ENCODE measurements around the gene TCP11.

The TCP11 gene

GRCh38 chr6:35099116-35099515 is 42.0 kb downstream of the TCP11 start:
- Mint-ChIP-seq H3K4me1 (no peaks in the 10 kb centered on the region), H3K27me3 (no peaks in the 10 kb centered on the region), H3K4me3 (no peak overlapping the region), H3K36me3 (no peaks in the 10 kb centered on the region), H3K9me3 (no peaks in the 10 kb centered on the region), H3K27ac (no peak overlapping the region)
- ATAC-seq = no peak

- ATAC-seq = no peak
- Mint-ChIP-seq H3K4me3 (no peak overlapping the region), H3K4me1 (no peaks in the 10 kb centered on the region), H3K27ac (no peak overlapping the region), H3K36me3 (peaks cover under 1% of the 10 kb centered on the region), H3K9me3 (no peaks in the 10 kb centered on the region), H3K27me3 (no peaks in the 10 kb centered on the region)
Measured at GRCh38 chr6:35096129-35096862, 44.8 kb downstream of the TCP11 start.

- ATAC-seq = no peak
- no peaks in the 10 kb centered on the region for H3K27me3 Mint-ChIP-seq
- no peak overlapping the region for H3K4me3 Mint-ChIP-seq
Measured at GRCh38 chr6:35094183-35094582, 47.0 kb downstream of the TCP11 start.

GRCh38 chr6:35093783-35094182 is 47.4 kb downstream of the TCP11 start:
- Mint-ChIP-seq H3K36me3 (peaks cover 12% of the 10 kb centered on the region), H3K4me3 (no peak overlapping the region), H3K4me1 (no peaks in the 10 kb centered on the region), H3K27ac (no peak overlapping the region), H3K9me3 (no peaks in the 10 kb centered on the region), H3K27me3 (no peaks in the 10 kb centered on the region)
- ATAC-seq = no peak

More at GRCh38 chr6:35094183-35094582, 47.0 kb downstream of the TCP11 start:
- no peaks in the 10 kb centered on the region for H3K4me1 Mint-ChIP-seq
- no peaks in the 10 kb centered on the region for H3K9me3 Mint-ChIP-seq
- H3K36me3 Mint-ChIP-seq = peaks cover 8% of the 10 kb centered on the region
- H3K27ac Mint-ChIP-seq = no peak overlapping the region

GRCh38 chr6:35093118-35093445 is 48.1 kb downstream of the TCP11 start:
- ATAC-seq = no peak
- H3K9me3 Mint-ChIP-seq = no peaks in the 10 kb centered on the region

GRCh38 chr6:35092362-35093117 is 48.6 kb downstream of the TCP11 start:
- H3K27me3 Mint-ChIP-seq = no peaks in the 10 kb centered on the region
- no peaks in the 10 kb centered on the region for H3K4me1 Mint-ChIP-seq
- H3K9me3 Mint-ChIP-seq = no peaks in the 10 kb centered on the region
- peaks cover 25% of the 10 kb centered on the region for H3K36me3 Mint-ChIP-seq
- no peak overlapping the region for H3K4me3 Mint-ChIP-seq
- no peak overlapping the region for H3K27ac Mint-ChIP-seq
- ATAC-seq = no peak

More at GRCh38 chr6:35093118-35093445, 48.1 kb downstream of the TCP11 start:
- Mint-ChIP-seq H3K4me3 (no peak overlapping the region), H3K36me3 (peaks cover 19% of the 10 kb centered on the region), H3K27ac (no peak overlapping the region), H3K27me3 (no peaks in the 10 kb centered on the region), H3K4me1 (no peaks in the 10 kb centered on the region)

- H3K4me1 Mint-ChIP-seq = no peaks in the 10 kb centered on the region
- no peak overlapping the region for H3K27ac Mint-ChIP-seq
- ATAC-seq = no peak
- no peaks in the 10 kb centered on the region for H3K27me3 Mint-ChIP-seq
- no peaks in the 10 kb centered on the region for H3K9me3 Mint-ChIP-seq
- H3K36me3 Mint-ChIP-seq = peaks cover 35% of the 10 kb centered on the region
- H3K4me3 Mint-ChIP-seq = no peak overlapping the region
Measured at GRCh38 chr6:35091346-35092083, 49.6 kb downstream of the TCP11 start.

- Mint-ChIP-seq H3K36me3 (peaks cover 42% of the 10 kb centered on the region), H3K4me3 (no peak overlapping the region)
Measured at GRCh38 chr6:35090734-35091133, 50.4 kb downstream of the TCP11 start.

GRCh38 chr6:35089935-35090505 is 51.1 kb downstream of the TCP11 start:
- Mint-ChIP-seq H3K27me3 (no peaks in the 10 kb centered on the region), H3K36me3 (peaks cover 47% of the 10 kb centered on the region), H3K4me1 (no peaks in the 10 kb centered on the region), H3K27ac (no peak overlapping the region), H3K9me3 (no peaks in the 10 kb centered on the region), H3K4me3 (no peak overlapping the region)
- no peak for ATAC-seq

More at GRCh38 chr6:35090734-35091133, 50.4 kb downstream of the TCP11 start:
- Mint-ChIP-seq H3K27me3 (no peaks in the 10 kb centered on the region), H3K4me1 (no peaks in the 10 kb centered on the region), H3K9me3 (no peaks in the 10 kb centered on the region), H3K27ac (no peak overlapping the region)
- no peak for ATAC-seq

- no peak overlapping the region for H3K27ac Mint-ChIP-seq
- ATAC-seq = no peak
- no peaks in the 10 kb centered on the region for H3K27me3 Mint-ChIP-seq
- H3K4me3 Mint-ChIP-seq = no peak overlapping the region
- no peaks in the 10 kb centered on the region for H3K4me1 Mint-ChIP-seq
- no peaks in the 10 kb centered on the region for H3K9me3 Mint-ChIP-seq
- peaks cover 54% of the 10 kb centered on the region for H3K36me3 Mint-ChIP-seq
Measured at GRCh38 chr6:35089216-35089934, 51.8 kb downstream of the TCP11 start.

GRCh38 chr6:35088281-35089215 is 52.6 kb downstream of the TCP11 start:
- Mint-ChIP-seq H3K4me1 (no peaks in the 10 kb centered on the region), H3K9me3 (no peaks in the 10 kb centered on the region), H3K36me3 (peaks cover 56% of the 10 kb centered on the region), H3K27me3 (no peaks in the 10 kb centered on the region), H3K4me3 (no peak overlapping the region), H3K27ac (no peak overlapping the region)
- ATAC-seq = no peak

- H3K4me3 Mint-ChIP-seq = no peak overlapping the region
- ATAC-seq = no peak
- H3K36me3 Mint-ChIP-seq = peaks cover 66% of the 10 kb centered on the region
- no peaks in the 10 kb centered on the region for H3K9me3 Mint-ChIP-seq
- H3K27me3 Mint-ChIP-seq = no peaks in the 10 kb centered on the region
- H3K27ac Mint-ChIP-seq = no peak overlapping the region
- no peaks in the 10 kb centered on the region for H3K4me1 Mint-ChIP-seq
Measured at GRCh38 chr6:35087361-35088280, 53.5 kb downstream of the TCP11 start.

GRCh38 chr6:35086636-35087360 is 54.3 kb downstream of the TCP11 start:
- no peaks in the 10 kb centered on the region for H3K4me1 Mint-ChIP-seq
- peak; percentile 9 for ATAC-seq
- H3K27ac Mint-ChIP-seq = no peak overlapping the region
- peaks cover 74% of the 10 kb centered on the region for H3K36me3 Mint-ChIP-seq
- H3K4me3 Mint-ChIP-seq = no peak overlapping the region
- no peaks in the 10 kb centered on the region for H3K27me3 Mint-ChIP-seq
- H3K9me3 Mint-ChIP-seq = no peaks in the 10 kb centered on the region

Measured in stimulated activated memory B cell treated with anti-CD40 and anti-IgM and Interleukin-4, amounts not matched to agents 10 μg/mL and 1 μg/mL and 100 μg/mL, for 72 hours (primary cell).